OCI-LY7 (cell line): ENCODE results near the gene EI24. TPM values are rescaled to one million over a fixed set of nuclear protein-coding genes. Genes with fewer than 3 reads are reported as not detected.

ENCODE experiments used
- BruUV-seq: library from RNA; stranded (reverse); fragments of 400-500 nt; replicated peaks from 2 replicates; lab custom pipeline; 2021; lab: Mats Ljungman, UMichigan
- CTCF ChIA-PET: fragments of 300-600 bp; sonication (Branson Sonifier 250); formaldehyde crosslinking; loops from one replicate; lab custom pipeline; 2022; ENCODE audit warnings: antibody characterized with exemption; ENCODE audit not compliant: unreplicated experiment; lab: Charles Lee
- POLR2A ChIA-PET: fragments of 300-600 bp; sonication (Branson Sonifier 250); formaldehyde crosslinking; loops from one replicate; lab custom pipeline; 2022; ENCODE audit warnings: antibody characterized with exemption; lab: Charles Lee
- DNase-seq: peaks from one replicate; pipeline ENCODE4 v3.0.0-alpha.2; 2015; ENCODE audit warnings: low spot score
- H2AFZ ChIP-seq: fragments of 200-600 bp; sonication (generic), shearing (Covaris generic); 2 replicates; pipeline ENCODE4 v1.6.1; 2014; ENCODE audit warnings: mild to moderate bottlenecking, antibody characterized with exemption, low read length, moderate library complexity
- H3K27ac ChIP-seq: fragments of 200-600 bp; sonication (generic); 2 replicates; pipeline ENCODE4 v1.5.1; 2014; ENCODE audit warnings: mixed run types, low read depth, mild to moderate bottlenecking, moderate library complexity, low read length, inconsistent platforms; ENCODE audit not compliant: poor library complexity, severe bottlenecking
- H3K36me3 ChIP-seq: fragments of 200-600 bp; sonication (generic); 2 replicates; pipeline ENCODE4 v1.6.1; 2014; ENCODE audit warnings: mild to moderate bottlenecking, antibody characterized with exemption, low read length, moderate library complexity, mixed read lengths; ENCODE audit not compliant: insufficient read depth
- H3K4me1 ChIP-seq: fragments of 200-600 bp; sonication (generic); 2 replicates; pipeline ENCODE4 v1.5.1; 2014; ENCODE audit warnings: mild to moderate bottlenecking, low read length; ENCODE audit not compliant: insufficient read depth, poor library complexity, severe bottlenecking
- H3K4me2 ChIP-seq: fragments of 200-600 bp; sonication (generic); 2 replicates; pipeline ENCODE4 v1.6.1; 2014; ENCODE audit warnings: mild to moderate bottlenecking, low read length
- H3K4me3 ChIP-seq: fragments of 200-600 bp; sonication (generic); 2 replicates; pipeline ENCODE4 v1.5.1; 2014; ENCODE audit warnings: mild to moderate bottlenecking, low read depth, low read length; ENCODE audit not compliant: poor library complexity, severe bottlenecking
- H3K79me2 ChIP-seq: fragments of 200-600 bp; sonication (generic); 2 replicates; pipeline ENCODE4 v1.6.1; 2016; ENCODE audit warnings: low read depth, mild to moderate bottlenecking, low read length, moderate library complexity, mixed read lengths; ENCODE audit not compliant: insufficient read depth
- H3K9me2 ChIP-seq: fragments of 200-600 bp; sonication (generic); 2 replicates; pipeline ENCODE4 v1.6.1; 2016; ENCODE audit warnings: mild to moderate bottlenecking, low read length, mixed read lengths; ENCODE audit not compliant: insufficient read depth
- H3K9me3 ChIP-seq: fragments of 200-600 bp; sonication (generic); 2 replicates; pipeline ENCODE4 v1.6.1; 2014; ENCODE audit warnings: mild to moderate bottlenecking, mixed run types, low read length, mixed read lengths
- H4K20me1 ChIP-seq: fragments of 200-600 bp; sonication (generic); 2 replicates; pipeline ENCODE4 v1.6.1; 2014; ENCODE audit warnings: mild to moderate bottlenecking, antibody characterized with exemption, low read length, moderate library complexity, mixed read lengths; ENCODE audit not compliant: insufficient read depth
- CTCF ChIP-seq: fragments of 200-600 bp; sonication (generic); conservative IDR thresholded peaks from 2 replicates; pipeline ENCODE4 v1.5.1; 2014; ENCODE audit warnings: mild to moderate bottlenecking, antibody characterized with exemption, low read length, moderate library complexity, mixed read lengths
- EZH2phosphoT487 ChIP-seq: fragments of 200-600 bp; sonication (generic); IDR thresholded peaks from 2 replicates; pipeline ENCODE4 v1.6.1; 2018; ENCODE audit warnings: low read depth, borderline replicate concordance, mild to moderate bottlenecking, mixed run types, antibody characterized with exemption, low read length, moderate library complexity, mixed read lengths
- intact Hi-C: fragments of 100-400 bp; cut with micrococcal nuclease; formaldehyde crosslinking; loops from one replicate; pipeline ENCODE4 v1.10.0; 2022; ENCODE audit not compliant: unreplicated experiment
- small RNA-seq: library from RNA; depleted of rRNA; stranded (forward); fragments of <200 nt; gene quantifications from one replicate; pipeline ENCODE3, GENCODE V24; 2014
- total RNA-seq, 2 experiments: library from RNA; depleted of rRNA in 1 of 2; stranded (reverse); fragments of >200 nt in 1 of 2; shearing (Covaris generic) in 1 of 2; gene quantifications; 2 replicates each; pipeline ENCODE4 v1.2.3, GENCODE V29; 2014 to 2022

The EI24 gene
- total RNA-seq, 2 experiments from 2014 or later: 66.8 to 77.2 TPM

GRCh38 chr11:125627236-125627910, 58.1 kb downstream of the EI24 start:
- peak overlapping the region; percentile 77 for H3K4me2 ChIP-seq
- no peak overlapping the region for H2AFZ ChIP-seq
- no peaks in the 10 kb centered on the region for H3K9me3 ChIP-seq
- H3K4me3 ChIP-seq: peak overlapping the region; percentile 89
- TF ChIP-seq EZH2phosphoT487: no peak
- TF ChIP-seq CTCF: no peak
- no peaks in the 10 kb centered on the region for H3K9me2 ChIP-seq
- intact Hi-C loops: loop anchor here (2.0 to 5.0 kb wide), 2 partner anchors 59 to 260 kb away; partner anchors contain the start of genes EI24 and HYLS1
- peaks cover 72% of the 10 kb centered on the region for H3K79me2 ChIP-seq
- peak overlapping the region; percentile 88 for H3K27ac ChIP-seq
- peaks cover 79% of the 10 kb centered on the region for H3K36me3 ChIP-seq
- no peak for DNase-seq
- ChIA-PET POLR2A (interaction anchor here (0.7 to 4.6 kb wide), 9 partner anchors 8 to 931 kb away, joined by 3 to 31 read pairs (median 7); partner anchors contain the start of genes HYLS1 and STT3A), CTCF (no interaction called here)
- BruUV-seq: TSS peak; percentile 50
- peaks cover 33% of the 10 kb centered on the region for H3K4me1 ChIP-seq
- peaks cover 15% of the 10 kb centered on the region; the same call in 1 of the 2 replicates for H4K20me1 ChIP-seq

Small RNA genes lying within 50 kb of the gene (small RNA-seq; reads per million reads assigned to genes)
- not detected for gene RNU6-1156P

Other genes with a start within 250 kb of the EI24 start
- 0.22 TPM in 1 of 2 replicates, not detected in the other for gene FEZ1, start 73.2 kb upstream of the EI24 start, total RNA-seq (2014; rRNA removed; shearing (Covaris generic))
- 0.36 and 0.55 TPM in 2 replicates for gene FEZ1, start 73.2 kb upstream of the EI24 start, total RNA-seq (2022)
- 60.6 and 87.9 TPM in 2 replicates for gene STT3A, start 23.4 kb downstream of the EI24 start, total RNA-seq (2014; rRNA removed; shearing (Covaris generic))
- gene STT3A, start 23.4 kb downstream of the EI24 start, total RNA-seq (2022): 164 and 172 TPM in 2 replicates
- gene CHEK1, start 55.7 kb downstream of the EI24 start, total RNA-seq (2014; rRNA removed; shearing (Covaris generic)): 89.7 and 105 TPM in 2 replicates
- gene CHEK1, start 55.7 kb downstream of the EI24 start, total RNA-seq (2022): 135 and 147 TPM in 2 replicates
- 0.16 TPM in 1 of 2 replicates, not detected in the other for gene ACRV1, start 111.4 kb downstream of the EI24 start, total RNA-seq (2014; rRNA removed; shearing (Covaris generic))
- gene ACRV1, start 111.4 kb downstream of the EI24 start, total RNA-seq (2022): 0.33 TPM in 1 of 2 replicates, not detected in the other
- 0.33 TPM in 1 of 2 replicates, not detected in the other for gene PATE1, start 176.8 kb downstream of the EI24 start, total RNA-seq (2014; rRNA removed; shearing (Covaris generic))
- not detected in 2 replicates for gene PATE1, start 176.8 kb downstream of the EI24 start, total RNA-seq (2022)
- gene PATE2, start 209.4 kb downstream of the EI24 start, total RNA-seq (2014; rRNA removed; shearing (Covaris generic)): 1.6 and 4.0 TPM in 2 replicates
- gene PATE2, start 209.4 kb downstream of the EI24 start, total RNA-seq (2022): 1.1 and 1.4 TPM in 2 replicates
- gene PATE3, start 218.7 kb downstream of the EI24 start, total RNA-seq (2014; rRNA removed; shearing (Covaris generic)): not detected in 2 replicates
- gene PATE3, start 218.7 kb downstream of the EI24 start, total RNA-seq (2022): not detected in 2 replicates